Activated naive CD4-positive, alpha-beta T cell treated with anti-CD3 and anti-CD28 coated beads for 36 hours (primary cell): ENCODE results near the gene ZNF213. TPM values are rescaled to one million over a fixed set of nuclear protein-coding genes. Genes with fewer than 3 reads are reported as not detected.

ENCODE experiments used
- total RNA-seq, 2 experiments: library from RNA; stranded (reverse); gene quantifications; one replicate each; pipeline ENCODE4 v1.2.3, GENCODE V29; 2021

ZNF213 gene
- total RNA-seq, 2 experiments from 2014 or later: 6.1 to 6.5 TPM

Other genes starting within 250 kb of the ZNF213 start
- gene FLYWCH1, start 223.1 kb upstream of the ZNF213 start, total RNA-seq: 10 to 100 TPM; 33.5 to 35.4 TPM
- gene KREMEN2, start 170.8 kb upstream of the ZNF213 start, total RNA-seq: not detected
- 10 to 100 TPM; 25.8 to 28.2 TPM for gene PAQR4, start 165.7 kb upstream of the ZNF213 start, total RNA-seq
- gene PKMYT1, start 154.6 kb upstream of the ZNF213 start, total RNA-seq: 100 to 1,000 TPM; 128 to 136 TPM
- gene CLDN9, start 122.1 kb upstream of the ZNF213 start, total RNA-seq: not detected
- gene CLDN6, start 116.8 kb upstream of the ZNF213 start, total RNA-seq: not detected
- gene TNFRSF12A, start 114.7 kb upstream of the ZNF213 start, total RNA-seq: under 1 TPM; 0.88 to 0.96 TPM
- 10 to 100 TPM; 22.6 to 26.8 TPM for gene HCFC1R1, start 111.1 kb upstream of the ZNF213 start, total RNA-seq
- gene THOC6, start 111.0 kb upstream of the ZNF213 start, total RNA-seq: 10 to 100 TPM; 40.6 to 41.0 TPM
- not detected for gene BICDL2, start 98.1 kb upstream of the ZNF213 start, total RNA-seq
- gene MMP25, start 88.5 kb upstream of the ZNF213 start, total RNA-seq: under 1 TPM; 0.29 to 0.37 TPM
- 100 to 1,000 TPM; 964 to 991 TPM for gene IL32, start 69.4 kb upstream of the ZNF213 start, total RNA-seq
- under 1 TPM in 1 of 2 experiments, not detected in 1; 0.26 TPM for gene ZSCAN10, start 35.7 kb upstream of the ZNF213 start, total RNA-seq
- under 1 TPM in 1 of 2 experiments, not detected in 1; 0.25 TPM for gene ZNF205, start 22.4 kb upstream of the ZNF213 start, total RNA-seq
- gene OR1F1, start 53.2 kb downstream of the ZNF213 start, total RNA-seq: not detected
- gene ZNF200, start 100.1 kb downstream of the ZNF213 start, total RNA-seq: 10 to 100 TPM in 1 of 2 experiments, 1 to 10 TPM in 1; 9.7 to 10.1 TPM
- gene MEFV, start 121.6 kb downstream of the ZNF213 start, total RNA-seq: under 1 TPM; 0.07 TPM
- gene ZNF263, start 148.5 kb downstream of the ZNF213 start, total RNA-seq: 10 to 100 TPM in 1 of 2 experiments, 1 to 10 TPM in 1; 9.1 to 12.2 TPM
- 1 to 10 TPM; 3.8 to 4.1 TPM for gene TIGD7, start 170.4 kb downstream of the ZNF213 start, total RNA-seq
- 10 to 100 TPM; 10.5 to 12.4 TPM for gene ZNF75A, start 170.5 kb downstream of the ZNF213 start, total RNA-seq
- not detected for gene OR2C1, start 220.9 kb downstream of the ZNF213 start, total RNA-seq